Measurements from ENCODE around the gene HS6ST1.

GRCh38 chr2:128245813-128246212, 72.9 kb downstream of the HS6ST1 start:
- TF ChIP-seq CTCF (IDR thresholded peaks at IDR 0.05) = no peak
- no peak for TF ChIP-seq POLR2A (IDR thresholded peaks at IDR 0.05)

Measured in testis (tissue), 2 donors.